CD1c-positive myeloid dendritic cell (primary cell): ENCODE measurements around the gene TSHZ3.

ENCODE experiments used
- DNase-seq: peaks from one replicate; pipeline ENCODE4 v3.0.0-alpha.2; 2016; ENCODE audit errors: extremely low spot score

The TSHZ3 gene

GRCh38 chr19:31337008-31337914 is 12.0 kb downstream of the TSHZ3 start:
- DNase-seq, result no peak

GRCh38 chr19:31335716-31336115 is 13.5 kb downstream of the TSHZ3 start:
- no peak for DNase-seq

DNA sequence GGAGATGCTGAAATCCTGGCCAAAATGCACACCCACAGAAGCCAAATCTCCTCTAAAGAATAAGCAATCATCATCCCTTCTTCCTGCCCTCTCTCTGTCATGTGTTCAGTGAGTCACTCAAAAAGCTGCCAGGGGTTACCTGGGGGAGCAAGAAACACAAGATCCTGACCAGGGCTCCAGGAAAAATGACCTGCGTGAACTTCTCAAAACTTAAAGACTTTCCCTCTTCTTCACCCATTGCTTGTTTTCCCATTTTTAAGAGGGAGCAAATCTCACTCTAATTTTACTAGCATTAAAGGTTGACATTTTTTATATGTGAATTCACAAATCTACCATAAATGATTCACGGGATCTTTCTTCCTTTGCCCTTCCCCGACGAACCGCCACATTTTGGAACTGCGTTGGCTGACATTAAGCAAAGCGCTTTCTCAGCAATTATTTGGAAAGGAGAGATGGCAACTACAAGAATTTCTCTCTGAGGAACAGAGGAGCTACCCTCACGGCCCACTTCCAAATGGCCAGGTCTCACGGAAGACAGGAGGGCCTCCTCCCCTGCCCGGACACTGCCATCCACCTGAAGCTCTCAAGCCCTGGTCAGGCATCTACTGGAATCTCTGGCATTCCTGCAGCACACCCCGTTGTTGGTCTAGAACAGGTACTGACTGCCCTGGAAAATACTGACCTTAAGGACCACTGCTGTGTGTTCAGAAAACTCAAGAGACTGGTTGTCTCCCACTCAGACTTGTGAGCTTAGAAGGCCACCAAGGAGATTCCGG is 14.2 kb downstream of the TSHZ3 start:
- DNase-seq, result no peak

DNA sequence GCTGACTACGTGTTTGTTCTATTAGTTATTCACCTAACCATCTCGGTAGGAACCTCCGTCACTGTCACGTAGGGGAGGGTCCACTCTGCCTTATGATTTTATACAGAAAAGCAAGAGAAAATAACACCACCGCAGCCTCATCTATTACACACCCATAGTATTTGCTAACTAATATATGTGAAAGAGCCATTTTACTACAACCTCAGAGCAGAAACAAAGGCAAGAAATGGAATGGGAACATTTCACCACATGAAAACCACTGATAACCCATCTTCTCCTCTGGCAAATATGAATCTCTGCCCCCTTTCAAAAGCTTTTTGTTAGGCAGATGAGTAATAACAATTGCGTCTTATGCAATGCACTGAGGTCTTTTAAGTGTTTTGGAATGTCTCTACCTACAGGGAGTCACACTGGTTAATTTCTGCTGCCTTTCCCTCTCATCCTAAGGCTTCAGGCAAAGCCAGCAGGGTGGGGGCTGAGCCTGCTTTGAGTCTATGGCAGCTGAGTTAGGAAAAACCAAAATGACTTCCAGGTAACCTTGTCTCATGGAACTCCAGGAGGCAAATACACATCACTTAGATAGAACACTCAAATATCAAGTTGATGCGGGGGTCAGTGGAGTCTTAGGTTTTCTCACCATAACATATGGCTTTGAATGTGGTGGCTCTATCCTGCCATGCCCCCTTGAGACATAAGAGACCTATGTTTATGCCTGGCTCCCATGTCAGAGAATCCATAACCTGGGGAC is 15.0 kb downstream of the TSHZ3 start:
- no peak for DNase-seq

DNA sequence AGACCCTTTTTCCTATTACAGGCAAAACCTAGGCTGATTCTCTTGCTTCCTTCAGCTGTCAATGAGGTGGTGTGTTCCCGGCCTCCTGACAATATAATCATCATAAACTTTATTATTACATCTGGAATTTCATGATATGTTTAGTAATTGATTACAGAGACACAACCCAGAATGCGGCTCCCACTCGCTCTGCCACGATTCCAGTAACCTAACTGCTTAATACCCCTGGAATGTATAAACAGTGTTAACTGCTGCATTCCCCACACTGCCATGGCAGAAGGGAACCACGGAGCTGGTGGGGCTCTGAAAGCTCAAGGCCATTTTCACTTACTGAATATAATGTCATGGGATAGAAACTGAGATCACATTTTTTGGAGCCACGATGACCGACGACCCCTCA is 17.1 kb downstream of the TSHZ3 start:
- no peak for DNase-seq

DNA sequence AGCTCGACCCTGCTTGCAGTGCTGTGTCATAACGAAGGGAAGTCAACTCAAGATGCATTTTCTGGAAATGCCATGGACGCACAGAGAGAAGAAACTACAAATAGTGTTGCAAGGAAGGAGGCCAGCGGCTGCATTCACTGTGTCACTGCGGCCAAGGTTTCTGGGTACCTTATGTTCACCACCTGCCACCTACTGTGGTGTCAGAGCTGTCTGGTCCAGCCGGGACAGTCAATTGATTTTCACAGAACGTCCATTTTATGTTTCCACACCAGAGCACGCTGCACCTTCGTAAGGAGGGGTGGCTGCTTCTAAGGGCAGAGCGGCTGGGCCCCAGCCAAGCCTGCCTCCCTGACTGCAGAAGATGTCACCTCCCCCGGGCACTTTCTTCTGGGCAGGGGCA is 17.7 kb downstream of the TSHZ3 start:
- peak; percentile 19 for DNase-seq

DNA sequence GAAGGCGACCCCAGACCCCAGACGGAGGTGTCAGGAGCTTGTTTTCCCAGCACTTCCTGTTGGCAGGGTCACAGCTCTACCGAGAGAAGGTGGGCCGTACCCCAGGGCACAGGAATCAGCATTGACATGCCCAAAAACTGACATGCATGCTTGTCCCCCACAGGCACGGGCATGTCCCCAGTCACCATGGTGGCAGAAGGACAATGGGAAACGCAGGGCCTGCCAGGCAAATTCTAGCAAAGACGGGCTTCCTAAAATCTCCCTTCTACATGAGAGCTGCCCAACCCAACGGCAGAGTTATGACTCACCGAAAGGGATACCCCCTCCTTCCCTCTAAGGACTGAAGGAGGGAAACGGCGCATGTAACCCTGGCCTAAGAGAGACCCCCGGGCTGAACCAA is 18.5 kb downstream of the TSHZ3 start:
- no peak for DNase-seq

DNA sequence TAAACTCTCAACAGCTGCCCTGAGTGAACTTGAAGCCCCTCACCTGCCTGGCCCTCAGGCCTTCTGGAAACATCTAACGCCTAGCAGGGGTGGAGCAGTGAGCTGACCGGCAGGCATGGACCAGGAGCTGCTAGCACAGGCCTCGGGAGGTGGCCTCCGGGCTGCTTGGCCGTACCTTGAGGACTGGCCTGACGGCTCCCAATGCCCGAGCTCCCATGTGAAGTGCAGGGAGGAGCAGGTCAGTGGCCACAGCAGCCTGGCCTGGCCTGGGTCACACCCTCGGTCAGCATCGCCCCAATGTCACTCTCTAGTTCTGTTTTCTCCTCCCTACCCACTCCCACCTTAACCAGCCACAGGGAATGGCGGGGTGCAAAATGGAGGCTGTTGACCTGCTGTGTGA is 19.0 kb downstream of the TSHZ3 start:
- DNase-seq, result no peak

- DNase-seq, result no peak
These were observed 19.4 kb downstream of the TSHZ3 start for GRCh38 chr19:31329819-31330218.

DNA sequence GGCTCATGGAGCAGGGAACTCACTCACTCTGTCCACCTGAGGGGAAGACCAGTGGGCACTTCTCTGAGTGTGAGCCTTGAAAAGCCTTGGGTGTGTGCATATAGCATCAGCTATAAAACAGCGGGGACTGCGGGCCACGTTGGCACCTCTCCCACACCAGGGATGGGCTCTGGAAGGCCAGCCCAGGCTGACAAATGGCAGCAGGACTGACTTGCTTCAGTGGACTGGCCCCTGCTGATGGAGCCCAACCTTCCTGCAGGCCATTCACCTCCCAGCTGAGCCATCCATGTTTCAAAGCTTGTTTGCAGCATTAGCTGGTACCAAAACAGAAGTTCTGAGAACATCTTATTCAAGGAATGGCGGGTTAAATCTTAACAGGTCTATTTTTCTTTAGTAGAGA is 21.0 kb downstream of the TSHZ3 start:
- DNase-seq, result no peak

DNA sequence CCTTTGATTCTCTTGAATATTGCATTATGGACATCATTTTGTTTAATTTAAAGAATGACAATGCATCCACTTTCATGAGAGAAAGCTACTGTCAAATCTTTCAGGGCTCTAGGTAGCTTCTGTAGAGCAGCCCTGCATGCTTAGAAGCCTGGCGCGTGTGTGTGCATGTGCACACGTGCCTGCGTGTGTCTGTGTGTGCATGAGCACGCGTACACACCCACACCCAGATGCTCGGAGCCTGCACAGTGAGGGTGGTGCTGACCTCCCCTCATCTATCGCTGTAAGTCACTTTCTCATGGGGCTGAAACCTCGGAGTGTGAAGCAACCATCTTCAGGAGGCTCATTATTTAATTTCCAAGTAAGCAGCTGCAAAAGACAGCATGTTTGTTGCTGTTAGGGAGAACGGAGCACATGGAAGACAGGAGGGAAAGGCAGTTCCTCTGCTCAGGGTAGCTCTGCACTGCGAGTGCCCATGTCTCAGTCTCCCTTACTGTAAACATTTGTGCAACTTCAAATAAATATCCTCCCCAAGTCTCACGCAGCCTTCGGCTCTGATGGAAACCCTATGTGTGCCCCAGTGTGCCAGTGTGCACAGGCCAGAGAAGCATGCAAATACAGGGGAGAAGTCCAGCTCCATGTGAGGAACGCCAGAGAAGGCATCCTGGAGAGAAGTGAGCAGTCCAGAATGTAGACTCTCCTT is 22.8 kb downstream of the TSHZ3 start:
- DNase-seq, result no peak

GRCh38 chr19:31325342-31325741 is 23.9 kb downstream of the TSHZ3 start:
- DNase-seq, result no peak

DNA sequence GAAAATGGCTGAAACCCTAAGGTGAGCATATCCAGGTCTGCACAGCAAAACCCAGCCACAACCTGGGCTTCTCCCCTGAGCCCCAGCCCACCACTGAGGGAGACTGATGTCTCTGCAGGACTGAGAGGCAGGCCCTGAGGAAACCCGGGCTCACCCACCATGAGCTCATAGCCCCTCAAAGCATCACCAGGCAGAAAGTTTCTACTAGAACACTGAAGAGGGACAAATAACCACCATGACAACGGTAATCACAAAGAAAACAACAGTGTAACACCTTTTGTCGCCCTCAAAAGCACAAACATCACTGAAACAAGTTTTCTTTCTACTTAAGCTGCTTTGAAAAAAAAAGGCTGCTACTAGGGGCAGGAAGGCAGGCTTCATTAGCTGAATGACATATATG is 29.8 kb downstream of the TSHZ3 start:
- DNase-seq, result no peak

GRCh38 chr19:31318790-31319425 is 30.3 kb downstream of the TSHZ3 start:
- no peak for DNase-seq

DNA sequence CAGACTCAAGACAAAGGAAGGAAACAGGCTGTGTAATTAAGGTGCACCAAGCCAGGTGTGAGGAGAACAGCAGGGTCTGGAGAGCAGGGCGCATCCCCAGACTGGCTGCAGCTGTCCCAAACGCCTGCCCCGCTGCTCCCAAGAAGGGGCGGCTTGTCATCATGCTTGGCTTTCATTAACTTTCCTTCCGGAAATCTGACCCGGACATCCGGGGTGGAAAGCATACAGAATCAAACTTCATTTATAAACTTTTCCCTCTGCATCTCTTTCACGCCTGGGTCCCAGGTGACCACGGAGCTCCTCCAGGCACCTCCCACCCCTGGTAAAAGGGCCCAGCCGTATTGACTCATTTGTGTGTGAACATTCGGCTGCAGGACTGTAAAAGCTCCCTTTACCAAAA is 31.7 kb downstream of the TSHZ3 start:
- DNase-seq, result no peak

DNA sequence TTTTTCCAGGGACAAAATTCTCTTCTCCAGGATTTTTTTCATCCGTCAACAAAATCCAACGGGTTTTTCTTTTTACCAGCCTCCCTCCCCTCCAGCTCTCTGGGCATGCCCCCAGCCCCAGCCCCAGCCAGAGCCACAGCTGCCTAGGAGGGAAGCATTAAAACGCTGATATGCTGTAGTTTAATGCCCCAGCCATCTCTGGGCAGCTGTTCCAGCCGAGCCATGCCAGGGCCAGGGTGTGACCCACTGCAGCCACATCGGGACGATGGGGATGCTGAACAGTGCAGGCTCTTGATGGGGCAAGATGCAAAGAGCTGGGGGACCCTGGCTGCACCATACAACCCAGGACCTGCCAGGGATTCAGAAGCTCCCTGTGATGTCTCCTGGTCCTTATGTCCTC is 32.1 kb downstream of the TSHZ3 start:
- DNase-seq, result no peak

DNA sequence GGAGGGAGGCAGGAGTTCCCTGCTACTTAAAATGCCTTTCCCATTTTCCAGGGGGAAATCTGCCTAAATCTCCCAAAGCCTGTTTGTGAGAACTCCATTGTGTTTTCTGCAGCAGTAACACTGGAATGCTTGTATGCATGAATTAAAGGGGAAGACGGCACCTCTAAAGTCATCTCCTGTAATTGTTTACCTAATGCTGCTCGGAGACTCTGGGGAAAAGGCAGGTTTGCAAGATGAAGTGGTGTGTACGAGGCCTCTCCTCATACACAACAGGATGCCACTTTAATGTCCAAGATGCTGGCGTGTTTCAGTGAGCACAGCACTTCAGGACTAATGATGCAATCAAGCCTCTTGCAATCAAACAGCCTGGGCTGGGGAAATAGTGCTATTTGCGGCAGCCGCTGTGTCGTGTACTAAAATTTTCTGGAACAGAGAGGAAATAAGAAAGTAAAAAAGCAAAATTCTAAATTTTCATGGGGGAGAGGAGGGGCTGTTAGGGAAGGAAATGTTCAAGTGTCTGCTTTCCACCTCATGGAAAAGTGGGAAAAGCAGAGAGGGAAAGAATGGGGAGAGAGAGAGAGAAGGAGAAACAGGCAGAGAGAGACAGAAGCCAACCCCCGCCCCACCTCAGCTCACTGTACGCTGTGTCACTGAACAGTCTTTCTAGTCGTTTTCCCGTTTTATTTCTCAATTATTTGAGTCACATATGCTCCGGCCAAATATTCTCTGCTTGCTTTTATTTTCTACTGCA is 32.9 kb downstream of the TSHZ3 start:
- peak; percentile 59 for DNase-seq

DNA sequence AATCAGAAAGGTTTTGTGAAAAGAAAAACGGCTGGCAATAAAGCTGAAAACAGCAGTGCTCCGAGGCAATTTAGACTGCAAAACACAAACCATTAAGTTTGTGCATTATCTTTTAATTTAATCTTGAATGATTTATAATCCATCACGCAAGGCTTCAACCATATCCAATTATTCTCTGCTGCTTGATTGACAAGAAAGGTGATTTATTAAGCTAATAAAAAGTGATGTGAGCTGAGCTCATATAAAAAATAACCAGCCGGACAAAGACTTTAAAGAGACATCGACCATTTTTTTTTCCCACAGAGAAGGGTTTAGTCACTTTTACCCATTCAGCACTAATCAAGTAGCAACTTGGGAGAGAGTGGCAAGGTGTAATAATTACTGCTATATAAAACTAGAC is 33.6 kb downstream of the TSHZ3 start:
- DNase-seq, result no peak

DNA sequence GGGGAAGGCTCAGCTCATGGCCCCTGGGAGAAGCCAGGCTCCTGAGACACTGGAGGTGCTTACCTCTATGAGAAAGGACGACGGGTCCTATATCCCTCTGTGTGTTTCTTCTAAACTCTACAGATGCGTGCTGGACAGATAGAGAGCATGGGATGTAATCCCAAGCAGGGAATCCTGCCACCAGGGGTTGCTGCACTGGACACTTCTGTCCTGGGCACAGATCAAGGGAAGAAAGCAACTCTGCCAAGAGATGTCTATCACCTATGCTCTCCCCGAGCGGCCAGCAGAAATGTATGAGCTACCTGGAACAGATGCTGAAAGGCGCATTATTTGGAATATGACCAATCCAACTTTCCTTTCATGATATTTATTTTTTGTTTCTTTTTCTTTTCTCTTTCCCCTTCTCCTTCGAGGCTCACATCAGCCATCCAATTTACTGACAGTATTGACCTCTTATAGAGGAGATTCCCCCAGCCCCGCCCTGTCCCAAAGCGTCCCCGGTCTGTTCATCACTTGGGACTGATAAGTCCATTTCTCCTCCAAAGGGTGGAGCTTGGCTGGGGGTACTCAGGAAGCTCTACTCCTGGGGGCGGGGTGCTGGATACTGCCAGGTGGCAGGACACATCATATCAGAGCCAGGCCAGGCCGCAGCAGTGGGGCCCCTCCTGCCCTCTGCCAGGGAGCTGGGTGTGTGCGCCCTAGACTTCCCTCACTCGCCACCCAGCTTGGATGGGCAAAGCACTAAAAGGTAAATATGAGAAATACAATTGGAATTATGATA is 34.2 kb downstream of the TSHZ3 start:
- DNase-seq, result no peak

- no peak for DNase-seq
These were observed 35.1 kb downstream of the TSHZ3 start for GRCh38 chr19:31314156-31314555.
